ENCODE measurements around the gene HES4.

- no peak for TF ChIP-seq CTCF (IDR thresholded peaks at IDR 0.05; ENCODE audit: insufficient read depth, low read depth, low read length)
- TF ChIP-seq EZH2 (IDR thresholded peaks at IDR 0.05; ENCODE audit: insufficient read depth, low read length), result no peak
Measured at GRCh38 chr1:1041092-1041523, 41.2 kb upstream of the HES4 start.
